Activated naive CD8-positive, alpha-beta T cell treated with anti-CD3 and anti-CD28 coated beads for 36 hours (primary cell): ENCODE results near the gene HK1. TPM values are rescaled to one million over a fixed set of nuclear protein-coding genes. Genes with fewer than 3 reads are reported as not detected.

Experiments used
- DNase-seq: peaks from one replicate; pipeline ENCODE4 v3.0.0; 2021
- H3K27ac Mint-ChIP-seq: one replicate; pipeline ENCODE4 v1.8.0; 2022; ENCODE audit warnings: mild to moderate bottlenecking, moderate library complexity, mixed read lengths
- H3K27me3 Mint-ChIP-seq: one replicate; pipeline ENCODE4 v1.8.0; 2022; ENCODE audit warnings: mild to moderate bottlenecking, mixed read lengths
- H3K36me3 Mint-ChIP-seq: one replicate; pipeline ENCODE4 v1.8.0; 2021; ENCODE audit warnings: mild to moderate bottlenecking, mixed read lengths
- H3K4me1 Mint-ChIP-seq: one replicate; pipeline ENCODE4 v1.8.0; 2021; ENCODE audit warnings: mixed read lengths
- H3K4me3 Mint-ChIP-seq: one replicate; pipeline ENCODE4 v1.8.0; 2022; ENCODE audit warnings: mild to moderate bottlenecking, moderate library complexity, mixed read lengths
- H3K9me3 Mint-ChIP-seq: one replicate; pipeline ENCODE4 v1.8.0; 2022; ENCODE audit warnings: mixed read lengths
- total RNA-seq, 2 experiments: library from RNA; stranded (reverse); gene quantifications; one replicate each; pipeline ENCODE4 v1.2.3, GENCODE V29; 2021

HK1 gene
- total RNA-seq, 2 experiments from 2014 or later = 236 to 244 TPM

DNA sequence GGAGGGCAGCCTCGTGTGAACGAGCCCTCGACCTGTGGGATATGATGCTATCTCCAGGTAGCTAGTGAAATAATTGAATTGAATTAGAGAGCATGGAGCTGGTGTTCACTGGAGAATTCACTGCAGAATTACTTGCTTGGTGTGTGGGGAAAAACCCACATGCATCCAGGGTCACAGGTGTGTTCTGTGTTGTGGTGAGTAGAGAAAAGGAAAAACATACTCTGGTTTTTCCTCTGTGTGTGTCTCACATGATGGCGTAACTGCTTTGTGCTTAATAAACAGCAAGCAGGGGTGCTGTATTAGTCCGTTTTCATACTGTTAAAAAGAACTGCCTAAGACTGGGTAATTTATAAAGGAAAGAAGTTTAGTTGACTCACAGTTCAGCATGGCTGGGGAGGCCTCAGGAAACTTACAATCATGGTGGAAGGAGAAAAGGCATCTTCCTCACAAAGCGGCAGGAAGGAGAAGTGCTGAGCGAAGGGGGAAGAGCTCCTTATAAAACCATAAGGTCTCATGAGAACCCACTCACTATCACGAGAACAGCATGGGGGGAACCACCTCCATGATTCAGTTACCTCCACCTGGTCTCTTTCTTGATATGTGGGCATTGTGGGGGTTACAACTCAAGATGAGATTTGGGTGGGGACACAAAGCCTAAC is 75.8 kb downstream of the HK1 start:
- peak overlapping the region; percentile 77 for H3K27ac Mint-ChIP-seq
- H3K4me1 Mint-ChIP-seq = peaks cover 45% of the 10 kb centered on the region
- no peaks in the 10 kb centered on the region for H3K9me3 Mint-ChIP-seq
- H3K36me3 Mint-ChIP-seq = peaks cover 58% of the 10 kb centered on the region
- no peaks in the 10 kb centered on the region for H3K27me3 Mint-ChIP-seq
- H3K4me3 Mint-ChIP-seq = no peak overlapping the region
- no peak for DNase-seq

GRCh38 chr10:69356187-69356586 is 77.9 kb downstream of the HK1 start:
- Mint-ChIP-seq H3K4me3 (no peak overlapping the region), H3K27ac (no peak overlapping the region), H3K4me1 (peaks cover 52% of the 10 kb centered on the region), H3K27me3 (no peaks in the 10 kb centered on the region), H3K36me3 (peaks cover 56% of the 10 kb centered on the region), H3K9me3 (no peaks in the 10 kb centered on the region)
- no peak for DNase-seq

DNA sequence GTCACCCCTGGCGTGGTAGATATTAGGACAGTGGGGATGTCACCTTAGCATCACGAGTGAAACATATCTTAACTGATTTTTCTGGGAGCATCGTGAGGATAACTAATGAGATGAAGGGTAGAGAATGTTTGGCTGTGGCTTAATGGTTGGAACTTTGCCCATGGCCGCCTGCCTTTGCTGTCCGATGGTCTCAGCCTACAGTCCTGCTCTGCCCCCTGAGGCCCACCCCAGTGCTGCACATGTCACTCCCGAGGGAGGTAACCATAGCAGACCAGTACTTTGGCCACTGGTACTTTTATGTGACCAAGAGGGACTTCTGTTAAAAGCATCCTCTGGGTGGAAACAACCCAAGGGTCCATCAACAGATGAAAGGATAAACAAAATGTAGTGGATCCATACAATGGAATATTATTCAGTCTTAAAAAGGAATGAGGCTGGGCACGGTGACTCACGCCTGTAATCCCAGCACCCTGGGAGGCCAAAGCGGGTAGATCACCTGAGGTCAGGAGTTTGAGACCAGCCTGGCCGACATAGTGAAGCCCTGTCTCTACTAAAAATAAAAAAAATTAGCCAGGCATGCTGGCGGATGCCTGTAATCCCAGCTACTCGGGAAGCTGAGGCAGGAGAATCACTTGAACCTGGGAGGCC is 80.0 kb downstream of the HK1 start:
- peak overlapping the region; percentile 61 for H3K27ac Mint-ChIP-seq
- peaks cover 42% of the 10 kb centered on the region for H3K36me3 Mint-ChIP-seq
- H3K4me3 Mint-ChIP-seq = no peak overlapping the region
- H3K4me1 Mint-ChIP-seq = peaks cover 49% of the 10 kb centered on the region
- no peaks in the 10 kb centered on the region for H3K9me3 Mint-ChIP-seq
- DNase-seq = no peak
- H3K27me3 Mint-ChIP-seq = no peaks in the 10 kb centered on the region

- Mint-ChIP-seq H3K36me3 (peaks cover 33% of the 10 kb centered on the region), H3K4me1 (peaks cover 43% of the 10 kb centered on the region), H3K9me3 (no peaks in the 10 kb centered on the region), H3K27me3 (no peaks in the 10 kb centered on the region), H3K27ac (peak overlapping the region; percentile 78), H3K4me3 (no peak overlapping the region)
- no peak for DNase-seq
Measured at GRCh38 chr10:69359148-69359547, 80.9 kb downstream of the HK1 start.

GRCh38 chr10:69359594-69359993 is 81.3 kb downstream of the HK1 start:
- Mint-ChIP-seq H3K9me3 (no peaks in the 10 kb centered on the region), H3K27me3 (no peaks in the 10 kb centered on the region)

DNA sequence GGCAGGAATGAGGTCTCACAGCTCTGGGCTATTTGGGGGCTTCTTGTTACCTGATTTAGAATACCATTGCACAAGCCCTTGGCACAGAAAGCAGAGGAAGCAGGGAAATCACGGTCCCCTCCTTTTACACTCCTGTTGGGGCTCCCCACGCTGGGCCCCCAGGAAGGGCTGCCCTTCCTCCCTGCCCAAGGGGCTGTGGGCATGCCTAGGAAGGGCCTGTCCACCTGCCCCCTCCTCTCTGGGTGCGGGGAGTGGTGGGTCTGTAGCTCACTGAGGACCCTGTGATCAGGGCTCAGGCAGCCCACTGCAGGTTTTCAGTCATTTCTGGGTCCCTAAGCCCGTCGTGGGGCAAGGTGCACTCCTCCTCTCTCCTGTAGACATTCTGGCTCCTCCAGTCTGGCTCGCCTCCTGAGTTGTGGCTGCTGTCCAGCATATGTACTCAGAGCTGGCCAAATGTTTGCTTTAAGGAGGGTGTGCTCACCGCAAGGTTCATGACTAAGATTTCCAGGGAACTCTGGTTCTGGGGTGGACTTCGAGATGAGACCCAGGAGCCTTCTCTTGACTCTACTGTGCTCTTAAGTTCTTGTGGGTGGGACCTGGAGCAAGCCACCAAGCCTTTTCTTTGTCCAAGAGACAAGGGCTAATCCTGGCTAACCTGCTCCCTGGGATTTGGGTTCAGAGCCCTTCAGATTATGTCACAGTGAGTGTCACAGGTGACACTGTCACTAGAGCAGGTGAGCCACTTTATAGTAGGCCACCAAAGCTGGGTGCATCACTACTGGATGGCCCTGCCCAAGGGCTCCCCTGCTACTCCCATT is 82.4 kb downstream of the HK1 start:
- Mint-ChIP-seq H3K9me3 (no peaks in the 10 kb centered on the region), H3K4me3 (no peak overlapping the region), H3K4me1 (peaks cover 43% of the 10 kb centered on the region), H3K27ac (peak overlapping the region; percentile 36), H3K36me3 (peaks cover 26% of the 10 kb centered on the region), H3K27me3 (no peaks in the 10 kb centered on the region)
- no peak for DNase-seq

More at GRCh38 chr10:69359594-69359993, 81.3 kb downstream of the HK1 start:
- Mint-ChIP-seq H3K4me1 (peaks cover 41% of the 10 kb centered on the region), H3K27ac (peak overlapping the region; percentile 78), H3K4me3 (no peak overlapping the region), H3K36me3 (peaks cover 29% of the 10 kb centered on the region)
- no peak for DNase-seq

- H3K27ac Mint-ChIP-seq = no peak overlapping the region
- H3K4me3 Mint-ChIP-seq = no peak overlapping the region
Measured at GRCh38 chr10:69361303-69361614, 83.0 kb downstream of the HK1 start.

GRCh38 chr10:69362471-69362954 is 84.2 kb downstream of the HK1 start:
- Mint-ChIP-seq H3K4me1 (peaks cover 42% of the 10 kb centered on the region), H3K9me3 (no peaks in the 10 kb centered on the region), H3K27ac (no peak overlapping the region), H3K4me3 (no peak overlapping the region), H3K36me3 (peaks cover 15% of the 10 kb centered on the region), H3K27me3 (no peaks in the 10 kb centered on the region)
- DNase-seq = no peak

More at GRCh38 chr10:69361303-69361614, 83.0 kb downstream of the HK1 start:
- DNase-seq = no peak
- H3K9me3 Mint-ChIP-seq = no peaks in the 10 kb centered on the region
- peaks cover 42% of the 10 kb centered on the region for H3K4me1 Mint-ChIP-seq
- H3K36me3 Mint-ChIP-seq = peaks cover 22% of the 10 kb centered on the region
- no peaks in the 10 kb centered on the region for H3K27me3 Mint-ChIP-seq

GRCh38 chr10:69363666-69364065 is 85.4 kb downstream of the HK1 start:
- Mint-ChIP-seq H3K27ac (peak overlapping the region; percentile 67), H3K4me1 (peaks cover 34% of the 10 kb centered on the region), H3K4me3 (no peak overlapping the region), H3K36me3 (peaks cover 20% of the 10 kb centered on the region), H3K9me3 (no peaks in the 10 kb centered on the region), H3K27me3 (no peaks in the 10 kb centered on the region)
- DNase-seq = no peak

GRCh38 chr10:69364232-69364940 is 86.1 kb downstream of the HK1 start:
- H3K4me1 Mint-ChIP-seq = peaks cover 27% of the 10 kb centered on the region
- H3K4me3 Mint-ChIP-seq = no peak overlapping the region
- H3K36me3 Mint-ChIP-seq = peaks cover 25% of the 10 kb centered on the region
- DNase-seq = no peak
- no peak overlapping the region for H3K27ac Mint-ChIP-seq
- no peaks in the 10 kb centered on the region for H3K27me3 Mint-ChIP-seq
- H3K9me3 Mint-ChIP-seq = no peaks in the 10 kb centered on the region

- no peak for DNase-seq
- no peak overlapping the region for H3K27ac Mint-ChIP-seq
- H3K36me3 Mint-ChIP-seq = peaks cover 34% of the 10 kb centered on the region
- no peaks in the 10 kb centered on the region for H3K9me3 Mint-ChIP-seq
- H3K27me3 Mint-ChIP-seq = no peaks in the 10 kb centered on the region
- peaks cover 13% of the 10 kb centered on the region for H3K4me1 Mint-ChIP-seq
- H3K4me3 Mint-ChIP-seq = no peak overlapping the region
Measured at GRCh38 chr10:69366738-69367137, 88.4 kb downstream of the HK1 start.

DNA sequence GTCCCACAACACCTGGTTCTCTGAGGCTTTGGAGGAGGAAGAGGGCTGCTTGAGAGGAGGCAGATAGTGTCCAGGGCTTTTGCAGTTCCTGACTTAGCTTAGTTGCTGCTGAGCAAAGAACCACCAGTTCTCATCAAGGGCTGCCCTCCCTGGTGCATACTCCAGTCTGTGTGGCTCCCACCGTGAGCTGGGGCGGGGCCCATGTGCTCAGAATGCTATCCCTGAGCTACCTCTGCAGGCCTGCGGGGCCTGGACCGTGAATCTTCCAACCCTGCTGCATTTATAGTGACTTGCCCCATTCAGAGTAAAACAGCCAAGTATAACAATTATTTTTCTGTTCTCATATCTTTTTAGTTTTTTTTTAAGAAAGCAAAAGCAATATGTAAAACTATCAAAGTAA is 89.2 kb downstream of the HK1 start:
- Mint-ChIP-seq H3K9me3 (no peaks in the 10 kb centered on the region), H3K4me3 (no peak overlapping the region), H3K27me3 (no peaks in the 10 kb centered on the region), H3K36me3 (peaks cover 40% of the 10 kb centered on the region), H3K4me1 (peaks cover 11% of the 10 kb centered on the region), H3K27ac (no peak overlapping the region)
- no peak for DNase-seq

DNA sequence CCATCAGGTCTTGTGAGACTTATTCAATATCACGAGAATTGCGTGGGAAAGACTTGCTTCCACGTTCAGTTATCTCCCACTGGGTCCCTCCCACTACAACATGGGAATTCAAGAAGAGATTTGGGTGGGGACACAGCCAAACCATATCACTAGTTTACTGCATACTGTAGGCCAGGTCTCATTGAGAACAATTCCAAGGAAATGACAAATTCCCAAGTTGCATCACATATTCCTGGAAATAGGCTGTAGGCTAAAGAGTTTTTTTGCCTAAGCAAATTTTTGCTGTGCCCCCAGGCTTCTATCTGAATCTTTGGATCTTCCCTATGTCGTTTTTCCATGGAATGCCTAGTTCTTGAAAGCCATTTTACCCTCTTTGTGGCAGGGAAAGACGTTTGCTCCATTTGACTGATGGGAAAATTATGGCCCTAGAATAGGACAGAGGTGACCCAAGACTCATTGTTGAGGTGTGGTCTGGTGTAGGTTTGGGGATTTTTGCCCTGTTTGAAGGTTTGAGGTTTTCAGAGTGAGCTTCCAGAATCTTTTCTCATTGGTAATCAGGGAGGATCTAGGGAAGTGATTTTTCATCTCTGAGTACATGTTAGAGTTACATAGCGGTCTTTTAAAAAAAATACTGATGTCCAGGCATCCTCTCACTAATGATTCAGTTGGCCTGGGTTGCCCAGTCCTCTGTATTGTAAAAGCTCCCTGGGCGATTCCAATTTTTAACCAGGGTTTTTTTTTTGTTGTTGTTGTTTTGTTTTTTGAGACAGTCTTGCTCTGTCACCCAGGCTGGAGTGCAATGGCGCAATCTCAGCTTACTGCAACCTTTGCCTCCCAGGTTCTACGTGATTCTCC is 94.1 kb downstream of the HK1 start:
- H3K27me3 Mint-ChIP-seq = no peaks in the 10 kb centered on the region
- peaks cover 45% of the 10 kb centered on the region for H3K36me3 Mint-ChIP-seq
- no peak overlapping the region for H3K27ac Mint-ChIP-seq
- DNase-seq = no peak
- H3K9me3 Mint-ChIP-seq = no peaks in the 10 kb centered on the region
- H3K4me3 Mint-ChIP-seq = no peak overlapping the region
- H3K4me1 Mint-ChIP-seq = peaks cover 16% of the 10 kb centered on the region

GRCh38 chr10:69374242-69374641 is 95.9 kb downstream of the HK1 start:
- H3K36me3 Mint-ChIP-seq = peaks cover 41% of the 10 kb centered on the region
- H3K27ac Mint-ChIP-seq = no peak overlapping the region
- DNase-seq = no peak

More at GRCh38 chr10:69374242-69374641, 95.9 kb downstream of the HK1 start:
- Mint-ChIP-seq H3K4me3 (no peak overlapping the region), H3K9me3 (no peaks in the 10 kb centered on the region), H3K4me1 (peaks cover 16% of the 10 kb centered on the region), H3K27me3 (no peaks in the 10 kb centered on the region)
